A549 (cell line): ENCODE results near the gene ACKR2. TPM values are rescaled to one million over a fixed set of nuclear protein-coding genes. Genes with fewer than 3 reads are reported as not detected.

ENCODE experiments used
- ATAC-seq, 2 experiments: fragments of 200-7000 bp in 1 of 2; fragments of >200 bp in 1 of 2; cut with Nextera tagmentation in 1 of 2; cut with Tn5 transposase in 1 of 2; 3 replicates each; pipeline versions ENCODE4 v1.8.0 to v1.9.1; 2018 to 2020; ENCODE audit warnings: mild to moderate bottlenecking in 1 of 2, moderate library complexity in 1 of 2
- CTCF ChIA-PET: fragments of 300-600 bp; sonication (Branson Sonifier 250); formaldehyde crosslinking; extraction: SDS; loops from one replicate; lab custom pipeline; 2021; ENCODE audit warnings: antibody characterized with exemption, inconsistent platforms; lab: Yijun Ruan, JAX
- POLR2A ChIA-PET: fragments of 350-600 bp; formaldehyde crosslinking; extraction: SDS; loops from one replicate; lab custom pipeline; 2021; ENCODE audit warnings: antibody characterized with exemption, inconsistent platforms; lab: Yijun Ruan, JAX
- DNase-seq, 2 experiments: peaks; one replicate each; pipeline versions ENCODE4 v3.0.0 to v3.0.0-alpha.2; 2011 to 2016; ENCODE audit warnings: low read depth in 1 of 2, low spot score in 1 of 2
- FAIRE-seq: peaks from 2 replicates; lab custom pipeline; 2011; peaks lifted over from hg19 to GRCh38; lab: Jason Lieb, UNC
- H3K27ac ChIP-seq, 2 experiments: fragments of >200 bp; sonication (Bioruptor Twin); formaldehyde crosslinking; 3 replicates each; pipeline ENCODE4 v1.5.1; 2016 to 2017
- H3K4me1 ChIP-seq: fragments of >200 bp; sonication (Bioruptor Twin); formaldehyde crosslinking; 3 replicates; pipeline ENCODE4 v1.6.1; 2016
- H3K4me2 ChIP-seq: fragments of >200 bp; sonication (Bioruptor Twin); formaldehyde crosslinking; 3 replicates; pipeline ENCODE4 v1.6.1; 2016
- H3K4me3 ChIP-seq: fragments of >200 bp; sonication (Bioruptor Twin); formaldehyde crosslinking; 3 replicates; pipeline ENCODE4 v1.5.1; 2016
- H3K9me3 ChIP-seq: fragments of >200 bp; sonication (Bioruptor Twin); formaldehyde crosslinking; 3 replicates; pipeline ENCODE4 v1.6.1; 2016
- CBX2 ChIP-seq: fragments of 200-600 bp; sonication (generic); IDR thresholded peaks from 2 replicates; pipeline ENCODE4 v1.6.1; 2016; ENCODE audit warnings: low read depth, mild to moderate bottlenecking, borderline replicate concordance
- CBX8 ChIP-seq: fragments of 200-600 bp; sonication (generic); IDR thresholded peaks from 2 replicates; pipeline ENCODE4 v1.6.1; 2016
- CHD4 ChIP-seq: fragments of 200-600 bp; sonication (generic); IDR thresholded peaks from 2 replicates; pipeline ENCODE4 v1.6.1; 2016; ENCODE audit warnings: antibody characterized with exemption, mild to moderate bottlenecking, borderline replicate concordance
- EHF ChIP-seq: fragments of 250-450 bp; sonication (Bioruptor Pico); IDR thresholded peaks from 2 replicates; pipeline ENCODE4 v1.5.0; 2020; ENCODE audit warnings: mild to moderate bottlenecking
- EHMT2 ChIP-seq: fragments of 200-600 bp; sonication (generic); IDR thresholded peaks from 2 replicates; pipeline ENCODE4 v1.6.1; 2016; ENCODE audit warnings: antibody characterized with exemption, low read depth, mild to moderate bottlenecking, moderate library complexity
- ESRRA ChIP-seq: fragments of 150-350 bp; IDR thresholded peaks from 2 replicates; pipeline ENCODE4 v1.6.1; 2014; ENCODE audit warnings: mild to moderate bottlenecking, low read length, borderline replicate concordance
- GATA3 ChIP-seq: IDR thresholded peaks from 2 replicates; pipeline ENCODE4 v1.6.1; 2012; ENCODE audit warnings: borderline replicate concordance
- HDAC2 ChIP-seq: fragments of 200-600 bp; sonication (generic); IDR thresholded peaks from 2 replicates; pipeline ENCODE4 v1.6.1; 2016
- HMGXB4 ChIP-seq: fragments of 250-450 bp; sonication (Bioruptor Pico); IDR thresholded peaks from 2 replicates; pipeline ENCODE4 v1.5.0; 2021; ENCODE audit warnings: mild to moderate bottlenecking, moderate library complexity, borderline replicate concordance
- HOXB13 ChIP-seq: fragments of 250-450 bp; sonication (Bioruptor Pico); IDR thresholded peaks from 2 replicates; pipeline ENCODE4 v1.5.0; 2020; ENCODE audit warnings: low read depth, mild to moderate bottlenecking, moderate library complexity
- HOXB5 ChIP-seq: fragments of 250-450 bp; sonication (Bioruptor Pico); IDR thresholded peaks from 2 replicates; pipeline ENCODE4 v1.5.0; 2020; ENCODE audit warnings: mild to moderate bottlenecking, moderate library complexity
- KDM1A ChIP-seq: fragments of 200-600 bp; sonication (generic); IDR thresholded peaks from 2 replicates; pipeline ENCODE4 v1.6.1; 2016; ENCODE audit warnings: low read depth, mild to moderate bottlenecking
- KDM5A ChIP-seq: fragments of 200-600 bp; sonication (generic); IDR thresholded peaks from 2 replicates; pipeline ENCODE4 v1.6.1; 2016; ENCODE audit warnings: antibody characterized with exemption, mild to moderate bottlenecking
- MYC ChIP-seq: IDR thresholded peaks from 2 replicates; pipeline ENCODE4 v1.6.1; 2012; ENCODE audit warnings: mild to moderate bottlenecking, inconsistent platforms, low read length, improper control_type of control experiment, borderline replicate concordance
- PBX3 ChIP-seq: IDR thresholded peaks from 2 replicates; pipeline ENCODE4 v1.6.1; 2012
- POLR2AphosphoS2 ChIP-seq: conservative IDR thresholded peaks from 2 replicates; pipeline ENCODE4 v1.6.1; 2012; ENCODE audit warnings: low read length, improper control_type of control experiment, inconsistent platforms
- RAD21 ChIP-seq, 2 experiments: fragments of >200 bp in 1 of 2; sonication (Bioruptor Twin) in 1 of 2; formaldehyde crosslinking in 1 of 2; IDR thresholded peaks in 1 of 2; conservative IDR thresholded peaks in 1 of 2; 2 replicates in 1 of 2; 3 replicates in 1 of 2; pipeline ENCODE4 v1.6.1; 2012 to 2018; ENCODE audit warnings: inconsistent platforms in 1 of 2
- RARB ChIP-seq: fragments of 250-450 bp; sonication (Bioruptor Pico); IDR thresholded peaks from 2 replicates; pipeline ENCODE4 v1.8.0; 2021; ENCODE audit warnings: mild to moderate bottlenecking, moderate library complexity
- SREBF2 ChIP-seq: fragments of 450-650 bp; IDR thresholded peaks from 2 replicates; pipeline ENCODE4 v1.6.1; 2014; ENCODE audit warnings: mild to moderate bottlenecking, moderate library complexity
- TFCP2L1 ChIP-seq: fragments of 250-450 bp; sonication (Bioruptor Pico); IDR thresholded peaks from 2 replicates; pipeline ENCODE4 v1.5.0; 2021; ENCODE audit warnings: mild to moderate bottlenecking
- USF2 ChIP-seq: fragments of 450-650 bp; IDR thresholded peaks from 2 replicates; pipeline ENCODE4 v1.6.1; 2014; ENCODE audit warnings: antibody characterized with exemption
- ZFP36 ChIP-seq: fragments of 450-650 bp; IDR thresholded peaks from 2 replicates; pipeline ENCODE4 v1.6.1; 2014; ENCODE audit warnings: borderline replicate concordance; ENCODE audit not compliant: partially characterized antibody
- ZSCAN20 ChIP-seq: fragments of 250-450 bp; sonication (Bioruptor Pico); IDR thresholded peaks from 2 replicates; pipeline ENCODE4 v1.8.0; 2022; ENCODE audit warnings: mild to moderate bottlenecking, moderate library complexity
- WGBS: methylation state at CpG from one replicate; pipeline ENCODE4 v1.1.6; 2017; ENCODE audit errors: missing lambda C conversion rate; 5-methylcytosine and 5-hydroxymethylcytosine counted together
- polyA plus RNA-seq, 4 experiments: library from polyadenylated mRNA; depleted of rRNA in 3 of 4; stranded (reverse); fragments of >200 nt; fragmentation: RNase III in 1 of 4; extraction: RNeasy Plus Mini Kit Qiagen cat#74134 plus additional on column Dnase treatment in 1 of 4; gene quantifications; 2 replicates in 3 of 4; 3 replicates in 1 of 4; pipeline ENCODE4 v1.2.3, GENCODE V29; 2011 to 2017
- TF ChIP-seq, protein P1 (sequence below): fragments of 250-450 bp; sonication (Bioruptor Pico); IDR thresholded peaks from 2 replicates; pipeline ENCODE4 v1.5.0; 2020; ENCODE audit warnings: low read depth, mild to moderate bottlenecking, moderate library complexity
- TF ChIP-seq, protein P2 (sequence below): IDR thresholded peaks from 2 replicates; pipeline ENCODE4 v1.6.1; 2012

The ACKR2 gene
- polyA plus RNA-seq, 2 of the 4 experiments (the other 2 are of a cell fraction) = 0.06 TPM; not detected in 1

DNA sequence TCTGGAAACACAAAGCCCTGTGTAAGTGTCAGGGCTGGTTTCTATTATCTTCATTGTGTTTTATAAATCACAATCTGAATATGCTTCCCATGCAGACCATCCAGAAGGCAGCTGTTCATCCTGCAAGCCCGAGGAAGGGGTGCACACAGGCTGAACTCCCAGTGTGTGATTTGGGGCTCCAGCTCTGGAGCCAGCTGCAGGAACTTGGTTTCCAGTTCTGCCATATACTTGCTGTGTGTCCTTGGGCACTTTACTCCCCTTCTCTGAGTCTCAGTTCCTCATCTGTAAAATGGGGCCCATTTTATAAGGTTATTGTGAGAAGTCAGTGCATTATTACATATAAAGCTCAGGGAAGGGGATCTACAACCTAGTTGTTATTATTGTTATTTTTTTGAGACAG lies 43.8 kb downstream of the ACKR2 start:
- H3K27ac ChIP-seq = no peak overlapping the region
- H3K4me3 ChIP-seq = no peak overlapping the region
- POLR2A ChIA-PET = no interaction called here
- TF ChIP-seq, protein P1, sequence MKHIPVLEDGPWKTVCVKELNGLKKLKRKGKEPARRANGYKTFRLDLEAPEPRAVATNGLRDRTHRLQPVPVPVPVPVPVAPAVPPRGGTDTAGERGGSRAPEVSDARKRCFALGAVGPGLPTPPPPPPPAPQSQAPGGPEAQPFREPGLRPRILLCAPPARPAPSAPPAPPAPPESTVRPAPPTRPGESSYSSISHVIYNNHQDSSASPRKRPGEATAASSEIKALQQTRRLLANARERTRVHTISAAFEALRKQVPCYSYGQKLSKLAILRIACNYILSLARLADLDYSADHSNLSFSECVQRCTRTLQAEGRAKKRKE = no peak
- no peak for TF ChIP-seq ESRRA
- DNase-seq = no peak
- WGBS = 0% methylated on average over 1 of the region's 1 CpG
- no peak overlapping the region for H3K4me2 ChIP-seq
- no peaks in the 10 kb centered on the region for H3K4me1 ChIP-seq
- no peaks in the 10 kb centered on the region for H3K9me3 ChIP-seq
- ATAC-seq = no peak
- no peak for FAIRE-seq
- CTCF ChIA-PET = interaction anchor here (1.3 to 1.8 kb wide), 2 partner anchors 14 to 22 kb away, joined by 3 to 12 read pairs; no protein-coding TSS in a partner anchor

DNA sequence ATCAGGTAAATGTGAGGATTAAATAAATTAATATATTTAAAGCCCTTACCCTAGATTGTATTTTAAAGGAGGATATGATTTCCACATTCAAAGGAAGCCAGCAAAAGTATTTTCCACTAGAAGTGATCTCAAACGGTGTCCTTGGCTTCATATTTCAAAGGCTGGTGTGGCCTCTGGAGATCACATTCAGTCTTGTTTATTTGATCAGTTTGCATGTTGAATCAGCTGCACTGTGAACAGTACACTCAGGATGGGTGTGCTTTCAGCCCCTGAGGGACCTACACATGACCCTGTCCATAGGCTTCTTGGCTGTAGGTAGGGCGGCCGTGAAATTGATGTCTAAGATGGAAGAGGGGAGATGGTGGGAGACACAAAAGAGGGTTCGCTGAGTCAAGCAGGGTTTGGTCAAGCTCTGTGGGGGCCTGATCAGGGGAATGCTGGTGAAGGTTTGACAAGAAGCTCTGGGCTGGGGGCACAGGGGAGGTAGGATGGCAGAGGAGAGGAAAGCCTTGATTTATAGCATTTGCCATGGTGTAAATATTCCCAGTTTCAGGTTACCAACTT lies 44.6 kb downstream of the ACKR2 start:
- ATAC-seq = no peak
- WGBS = 66% methylated on average over 3 of the region's 4 CpGs
- ChIA-PET POLR2A (no interaction called here), CTCF (interaction anchor here (1.3 kb wide), 1 partner anchor 23 kb away, joined by 3 read pairs; no protein-coding TSS in a partner anchor)
- Histone ChIP-seq H3K4me3 (no peak overlapping the region), H3K4me1 (no peaks in the 10 kb centered on the region), H3K9me3 (no peaks in the 10 kb centered on the region), H3K27ac (no peak overlapping the region), H3K4me2 (no peak overlapping the region)
- TF ChIP-seq HOXB13 (no peak), POLR2AphosphoS2 (no peak), SREBF2 (no peak), KDM1A (no peak), EHF (CRISPR knock-in tag) (no peak), CHD4 (no peak), RAD21 (conservative IDR thresholded peaks at IDR 0.05 in 1 of 2, IDR thresholded peaks at IDR 0.05 in 1 of 2) (no peak), RARB (CRISPR knock-in tag) (no peak), GATA3 (no peak), TFCP2L1 (no peak), PBX3 (no peak), HOXB5 (CRISPR knock-in tag) (no peak)
- no peak for DNase-seq
- no peak for FAIRE-seq

DNA sequence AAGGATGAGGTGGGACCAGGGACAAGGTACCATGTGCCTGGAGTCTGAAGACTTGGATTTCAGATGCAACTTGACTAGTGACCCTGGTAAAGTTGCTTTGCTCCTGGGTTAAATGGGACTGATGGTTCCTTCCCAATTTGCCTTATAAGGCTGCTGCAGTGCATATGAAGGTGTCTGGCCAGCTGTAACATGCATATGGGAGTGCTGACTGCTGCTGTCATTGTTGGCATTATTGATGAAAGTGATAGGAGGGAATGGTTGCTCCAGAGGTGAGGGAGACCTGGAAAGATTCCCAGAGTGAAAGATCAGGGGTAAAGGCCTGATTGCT lies 45.9 kb downstream of the ACKR2 start:
- Histone ChIP-seq H3K4me3 (no peak overlapping the region), H3K4me2 (no peak overlapping the region), H3K9me3 (no peaks in the 10 kb centered on the region), H3K4me1 (no peaks in the 10 kb centered on the region), H3K27ac (no peak overlapping the region)
- DNase-seq = no peak
- no peak for TF ChIP-seq ZFP36
- no peak for ATAC-seq
- no peak for FAIRE-seq
- ChIA-PET POLR2A (no interaction called here), CTCF (no interaction called here)

- Histone ChIP-seq H3K4me2 (no peak overlapping the region), H3K4me3 (no peak overlapping the region), H3K9me3 (no peaks in the 10 kb centered on the region), H3K4me1 (no peaks in the 10 kb centered on the region), H3K27ac (no peak overlapping the region)
- WGBS = 5% methylated on average over 4 of the region's 4 CpGs
- DNase-seq (no peak), FAIRE-seq (no peak), ATAC-seq (no peak)
- ChIA-PET CTCF (interaction anchor here (1.2 to 1.4 kb wide), 2 partner anchors 16 to 25 kb away, joined by 3 to 5 read pairs; no protein-coding TSS in a partner anchor), POLR2A (no interaction called here)
- TF ChIP-seq HDAC2 (no peak), HMGXB4 (CRISPR knock-in tag) (no peak), CBX8 (no peak), MYC (no peak), EHMT2 (no peak), USF2 (no peak), CBX2 (no peak), KDM5A (no peak), ZSCAN20 (CRISPR knock-in tag) (no peak)
- TF ChIP-seq, protein P2, sequence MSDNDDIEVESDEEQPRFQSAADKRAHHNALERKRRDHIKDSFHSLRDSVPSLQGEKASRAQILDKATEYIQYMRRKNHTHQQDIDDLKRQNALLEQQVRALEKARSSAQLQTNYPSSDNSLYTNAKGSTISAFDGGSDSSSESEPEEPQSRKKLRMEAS = no peak
- TF ChIP-seq, protein P1 = no peak
Observed at GRCh38 chr3:42855547-42856380, 46.5 kb downstream of the ACKR2 start.
